Esophagus squamous epithelium (tissue), 4 donors: ENCODE measurements around the gene GALK1.
A peak's percentile ranks its signal among the peaks of the same experiment; 100 is the strongest.

Experiments
- POLR2A ChIP-seq, 4 donors: fragments of 450-650 bp; IDR thresholded peaks; one replicate each; pipeline ENCODE4 v1.6.1; 2017; ENCODE audit warnings: antibody characterized with exemption in 4 of 4, mild to moderate bottlenecking in 4 of 4, moderate library complexity in 3 of 4
- TF ChIP-seq, protein P1 (sequence below), 6 experiments: fragments of 450-650 bp in 4 of 6; fragments of 200-600 bp in 2 of 6; sonication (generic) in 2 of 6; IDR thresholded peaks; one replicate each; pipeline ENCODE4 v1.5.1; 2016 to 2019; ENCODE audit warnings: antibody characterized with exemption in 6 of 6, mild to moderate bottlenecking in 4 of 6, moderate library complexity in 4 of 6

DNA sequence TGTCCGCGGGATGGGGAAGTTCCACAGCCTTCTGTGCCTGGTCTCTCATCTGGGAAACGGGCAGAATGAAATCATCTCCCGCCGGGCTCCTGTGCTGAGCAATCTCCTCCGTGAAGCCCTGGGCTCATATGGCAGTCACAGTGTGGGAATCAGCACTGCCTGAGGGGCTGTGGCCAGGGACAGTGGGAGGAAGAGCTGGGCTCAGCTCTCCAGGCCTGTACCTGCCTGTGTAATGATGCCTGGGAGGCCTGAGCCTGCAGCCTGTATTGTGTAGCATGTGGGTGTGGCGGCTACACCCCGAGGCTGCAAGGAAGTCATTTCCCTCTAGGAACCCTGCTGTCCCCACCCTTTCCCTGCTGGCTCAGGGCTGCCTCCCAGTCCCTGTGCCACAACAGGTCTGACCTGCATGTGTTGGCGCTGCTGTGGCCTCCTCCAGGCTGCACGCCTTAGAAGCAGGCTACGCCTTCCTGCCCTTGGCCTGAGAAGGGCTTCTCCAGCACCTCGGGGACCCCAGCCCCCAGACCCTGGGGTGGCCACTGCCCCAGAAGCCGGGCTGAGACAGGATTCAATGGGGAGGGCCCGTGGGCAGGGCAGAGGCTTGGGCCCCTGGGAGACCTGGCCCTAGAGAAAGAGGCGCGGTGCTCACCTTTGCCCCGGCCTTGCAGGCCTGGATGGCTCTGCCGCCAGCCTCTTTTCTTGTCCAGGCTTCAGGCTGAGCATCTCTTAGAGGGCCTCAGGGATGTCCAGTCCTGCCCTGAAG is 41.6 kb downstream of the GALK1 start:
- TF ChIP-seq, protein P1, sequence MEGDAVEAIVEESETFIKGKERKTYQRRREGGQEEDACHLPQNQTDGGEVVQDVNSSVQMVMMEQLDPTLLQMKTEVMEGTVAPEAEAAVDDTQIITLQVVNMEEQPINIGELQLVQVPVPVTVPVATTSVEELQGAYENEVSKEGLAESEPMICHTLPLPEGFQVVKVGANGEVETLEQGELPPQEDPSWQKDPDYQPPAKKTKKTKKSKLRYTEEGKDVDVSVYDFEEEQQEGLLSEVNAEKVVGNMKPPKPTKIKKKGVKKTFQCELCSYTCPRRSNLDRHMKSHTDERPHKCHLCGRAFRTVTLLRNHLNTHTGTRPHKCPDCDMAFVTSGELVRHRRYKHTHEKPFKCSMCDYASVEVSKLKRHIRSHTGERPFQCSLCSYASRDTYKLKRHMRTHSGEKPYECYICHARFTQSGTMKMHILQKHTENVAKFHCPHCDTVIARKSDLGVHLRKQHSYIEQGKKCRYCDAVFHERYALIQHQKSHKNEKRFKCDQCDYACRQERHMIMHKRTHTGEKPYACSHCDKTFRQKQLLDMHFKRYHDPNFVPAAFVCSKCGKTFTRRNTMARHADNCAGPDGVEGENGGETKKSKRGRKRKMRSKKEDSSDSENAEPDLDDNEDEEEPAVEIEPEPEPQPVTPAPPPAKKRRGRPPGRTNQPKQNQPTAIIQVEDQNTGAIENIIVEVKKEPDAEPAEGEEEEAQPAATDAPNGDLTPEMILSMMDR (IDR thresholded peaks at IDR 0.05) = peak in 1 of 6 experiments; percentile 3
- TF ChIP-seq POLR2A (IDR thresholded peaks at IDR 0.05) = peak in 2 of 4 donors; percentile 74 to 75
